NCI-H2081 treated with DMSO at 0.1 percent for 48 hours (cell line): ENCODE results near the gene MEGF6.

ENCODE experiments used
- DNase-seq: peaks from one replicate; lab custom pipeline; 2025; lab: John Stamatoyannopoulos, UW

MEGF6 gene

GRCh38 chr1:3539707-3540425 lies 71.4 kb downstream of the MEGF6 start:
- DNase-seq: no peak

- DNase-seq: no peak
Observed at GRCh38 chr1:3537359-3537758, 73.9 kb downstream of the MEGF6 start.

- DNase-seq: no peak
Observed at GRCh38 chr1:3536420-3537195, 74.7 kb downstream of the MEGF6 start.

GRCh38 chr1:3535732-3536131 lies 75.6 kb downstream of the MEGF6 start:
- no peak for DNase-seq

- DNase-seq: no peak
Observed at GRCh38 chr1:3534803-3535637, 76.3 kb downstream of the MEGF6 start.

- DNase-seq: no peak
Observed at GRCh38 chr1:3533067-3534048, 78.0 kb downstream of the MEGF6 start.

- no peak for DNase-seq
Observed at GRCh38 chr1:3531928-3532327, 79.4 kb downstream of the MEGF6 start.

- no peak for DNase-seq
Observed at GRCh38 chr1:3530926-3531818, 80.1 kb downstream of the MEGF6 start.

GRCh38 chr1:3530086-3530925 lies 81.0 kb downstream of the MEGF6 start:
- DNase-seq: no peak

GRCh38 chr1:3529099-3529729 lies 82.1 kb downstream of the MEGF6 start:
- DNase-seq: no peak

GRCh38 chr1:3527774-3528173 lies 83.5 kb downstream of the MEGF6 start:
- DNase-seq: no peak

- no peak for DNase-seq
Observed at GRCh38 chr1:3525551-3526482, 85.5 kb downstream of the MEGF6 start.

- no peak for DNase-seq
Observed at GRCh38 chr1:3524556-3525203, 86.6 kb downstream of the MEGF6 start.

GRCh38 chr1:3523980-3524379 lies 87.3 kb downstream of the MEGF6 start:
- no peak for DNase-seq

- no peak for DNase-seq
Observed at GRCh38 chr1:3522564-3523265, 88.6 kb downstream of the MEGF6 start.

- no peak for DNase-seq
Observed at GRCh38 chr1:3522112-3522511, 89.2 kb downstream of the MEGF6 start.

GRCh38 chr1:3521426-3521825 lies 89.9 kb downstream of the MEGF6 start:
- DNase-seq: no peak
